NCI-H2081 (cell line): Measurements from ENCODE around the gene ERICH6.
"Not testable (repeated sequence)": the region's sequence is repeated elsewhere in the genome, so short reads cannot be mapped to it uniquely, and the experiment has no call there.

Experiments used
- DNase-seq, 2 experiments: peaks; one replicate each; lab custom pipeline; 2025; lab: John Stamatoyannopoulos, UW

Gene ERICH6

DNA sequence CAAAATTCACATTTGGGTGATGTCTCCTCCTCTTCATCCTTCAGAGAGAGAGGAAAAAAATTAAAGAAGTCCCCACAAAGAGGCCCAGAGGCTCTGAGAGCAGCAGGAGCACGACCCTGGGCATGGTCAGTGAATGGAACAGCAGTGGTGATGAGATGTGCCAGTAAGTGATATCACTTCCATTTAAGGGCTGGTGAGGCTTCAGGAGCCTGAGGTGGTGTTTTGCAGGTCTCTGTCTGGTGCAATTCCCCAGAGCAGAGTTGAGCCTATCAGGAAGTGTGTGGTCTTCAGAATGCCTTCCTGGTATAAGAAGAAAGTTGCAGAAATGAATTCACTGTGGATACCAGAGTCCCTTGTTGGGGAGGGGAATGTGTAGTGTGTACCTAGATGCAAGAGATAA lies 21.4 kb downstream of the ERICH6 start:
- DNase-seq: no peak

DNA sequence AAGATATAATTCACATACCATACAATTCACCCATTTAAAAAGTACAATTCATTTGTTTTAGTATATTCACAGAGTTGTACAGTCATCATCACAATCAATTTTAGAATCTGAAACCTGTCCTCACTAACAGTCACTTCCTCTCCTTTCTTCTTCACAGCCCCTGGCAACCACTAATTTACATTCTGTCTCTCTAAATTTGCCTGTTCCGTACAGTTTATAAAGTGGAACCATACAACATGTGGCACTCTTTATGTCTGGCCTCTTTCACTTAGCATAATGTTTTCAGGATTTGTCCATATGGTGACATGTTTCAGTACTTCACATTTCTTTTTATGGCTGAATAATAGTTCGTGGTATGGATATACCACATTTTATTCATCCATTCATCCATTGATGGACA lies 22.7 kb downstream of the ERICH6 start:
- DNase-seq: no peak

DNA sequence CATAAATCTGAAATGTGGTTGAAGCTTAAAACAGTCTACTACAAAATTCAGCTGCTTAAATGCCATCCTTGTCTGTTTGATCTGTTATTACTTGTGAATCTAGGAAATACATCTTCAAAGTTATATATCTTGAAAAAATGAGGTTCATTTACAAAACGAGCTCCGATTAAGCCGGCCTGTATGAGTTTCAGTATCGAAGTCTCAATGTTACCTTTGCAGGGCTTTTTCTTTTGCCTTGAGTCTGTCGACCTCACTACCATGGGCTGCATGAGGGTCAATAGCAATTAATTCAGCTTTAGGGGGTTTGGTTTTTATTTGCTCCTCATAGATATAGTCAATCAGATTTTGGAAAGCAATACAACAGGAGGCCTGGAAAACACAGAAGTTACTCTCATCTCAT lies 23.2 kb downstream of the ERICH6 start:
- DNase-seq: no peak

DNA sequence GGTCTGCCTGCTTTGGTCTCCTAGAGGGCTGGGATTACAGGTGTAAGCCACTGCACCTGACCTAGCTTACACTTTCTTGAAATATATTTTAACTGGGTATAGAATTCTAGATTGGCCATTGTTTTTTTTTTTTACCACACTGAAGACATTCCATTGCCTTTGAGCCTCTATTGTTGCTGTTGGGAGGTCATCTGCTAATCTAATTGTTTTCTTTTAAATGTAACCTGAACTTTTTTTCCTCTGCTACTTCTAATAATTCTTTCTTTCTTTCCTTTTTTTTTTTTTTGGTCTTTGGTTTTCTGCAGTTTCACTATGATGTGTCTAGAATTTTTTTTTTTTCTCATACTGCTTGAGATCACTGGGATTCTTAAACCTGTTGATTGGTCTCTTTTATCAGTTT lies 28.1 kb downstream of the ERICH6 start:
- no peak for DNase-seq

DNA sequence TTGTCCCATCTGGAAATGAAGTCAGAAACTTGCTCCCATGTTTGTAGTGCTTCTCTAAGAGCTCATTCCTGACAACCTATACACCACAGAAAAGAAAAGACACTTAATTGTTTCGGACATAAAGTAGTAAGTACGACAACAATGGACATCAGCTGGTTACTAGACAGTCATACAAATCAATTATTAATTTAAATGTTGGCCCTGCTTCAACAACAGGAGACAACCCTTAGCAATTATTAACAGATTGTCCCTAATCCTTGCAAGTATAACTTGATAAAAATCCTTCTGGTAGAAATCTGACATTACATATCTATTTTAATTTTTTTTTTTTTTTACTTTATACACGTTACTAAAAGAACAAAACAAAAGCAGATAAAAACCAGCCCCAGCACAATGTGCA lies 29.8 kb downstream of the ERICH6 start:
- no peak for DNase-seq

DNA sequence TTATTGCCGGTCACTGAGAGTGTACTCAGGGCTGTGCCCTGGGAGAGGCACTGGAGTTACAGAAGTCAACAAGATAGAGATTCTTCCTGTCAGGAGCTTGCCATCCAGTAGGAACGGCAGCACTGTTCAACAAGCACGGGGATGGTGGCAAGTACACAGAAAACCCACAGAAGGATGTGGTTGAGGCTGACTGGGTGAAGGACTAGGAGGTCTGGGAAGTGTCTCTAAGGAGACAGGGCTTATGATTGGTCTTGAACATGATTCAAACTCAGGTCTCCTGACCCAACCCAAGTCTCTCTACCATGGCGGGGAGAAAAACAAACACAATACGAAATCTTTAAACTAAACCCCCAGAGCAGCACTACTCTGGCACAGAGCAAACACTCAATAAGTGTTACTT lies 37.6 kb downstream of the ERICH6 start:
- no peak for DNase-seq

DNA sequence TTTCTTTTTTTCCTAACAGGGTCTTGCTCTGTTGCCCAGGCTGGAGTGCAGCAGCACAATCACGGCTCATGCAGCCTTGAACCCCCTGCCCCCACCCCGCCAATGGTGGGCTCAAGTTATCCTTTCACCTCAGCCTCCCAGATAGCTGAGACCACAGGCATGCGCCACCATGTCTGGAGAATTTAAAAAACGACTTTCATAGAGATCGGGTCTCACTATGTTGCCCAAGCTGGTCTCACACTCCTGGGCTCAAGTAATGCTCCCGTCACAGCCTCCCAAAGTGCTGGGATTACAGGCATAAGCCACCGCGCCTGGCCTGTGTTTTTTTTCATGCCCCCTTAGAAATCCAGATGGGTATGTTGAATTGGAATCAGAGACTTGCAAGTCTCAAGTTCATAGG lies 40.3 kb downstream of the ERICH6 start:
- no peak for DNase-seq

DNA sequence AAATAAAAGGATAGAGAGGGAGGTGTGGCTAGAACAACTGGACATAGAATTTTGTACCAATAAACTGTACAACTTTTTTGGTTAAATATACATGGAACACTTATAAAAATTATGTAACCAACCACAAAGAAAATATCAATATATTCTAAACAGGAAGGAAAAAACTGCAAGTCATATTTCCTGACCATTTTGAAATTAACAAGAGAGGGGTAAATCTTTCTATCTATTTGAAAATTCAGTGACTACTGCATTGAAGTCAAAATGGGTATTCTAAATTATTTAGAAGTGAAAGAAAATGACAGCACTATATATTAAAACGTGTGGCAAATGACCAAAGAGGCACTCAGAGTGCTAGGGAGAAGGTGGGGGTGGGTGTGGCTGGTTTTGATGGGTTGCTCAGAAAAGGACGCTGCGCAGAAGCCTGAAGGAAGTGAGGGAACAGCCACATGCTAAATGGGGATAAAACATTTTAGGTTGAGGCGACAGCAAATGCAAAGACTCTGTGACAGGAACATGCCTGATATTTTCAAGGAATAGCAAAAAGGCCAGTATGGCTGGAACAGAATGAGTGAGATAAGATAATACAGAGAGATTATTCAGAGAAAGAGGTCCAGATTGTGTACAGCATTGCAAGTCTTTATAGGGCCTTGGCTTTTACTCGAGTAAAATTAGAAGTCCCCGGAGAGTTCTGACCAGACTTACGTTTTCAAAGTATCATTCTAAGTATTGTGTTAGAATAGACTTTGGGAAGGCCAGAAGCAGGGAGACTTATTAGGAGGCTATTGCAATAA lies 41.1 kb downstream of the ERICH6 start:
- DNase-seq: no peak

DNA sequence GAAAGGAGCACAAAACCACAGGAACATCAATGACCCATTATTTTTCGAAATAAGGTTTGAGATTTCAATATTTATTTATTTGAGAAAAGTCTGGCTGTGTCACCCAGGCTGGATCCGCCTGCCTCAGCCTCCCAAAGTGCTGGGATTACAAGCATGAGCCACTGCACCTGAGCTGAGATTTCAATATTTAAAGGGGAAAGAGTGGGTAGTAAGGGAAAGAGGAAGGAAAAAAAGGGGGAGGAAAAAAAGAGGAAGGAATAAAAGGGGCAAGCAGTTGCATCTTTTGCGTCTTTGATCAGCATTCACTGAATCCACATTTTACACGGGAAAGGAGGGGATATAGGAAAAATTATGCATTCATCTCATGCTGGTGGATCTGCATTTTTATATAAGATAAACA lies 47.4 kb downstream of the ERICH6 start:
- no peak for DNase-seq

DNA sequence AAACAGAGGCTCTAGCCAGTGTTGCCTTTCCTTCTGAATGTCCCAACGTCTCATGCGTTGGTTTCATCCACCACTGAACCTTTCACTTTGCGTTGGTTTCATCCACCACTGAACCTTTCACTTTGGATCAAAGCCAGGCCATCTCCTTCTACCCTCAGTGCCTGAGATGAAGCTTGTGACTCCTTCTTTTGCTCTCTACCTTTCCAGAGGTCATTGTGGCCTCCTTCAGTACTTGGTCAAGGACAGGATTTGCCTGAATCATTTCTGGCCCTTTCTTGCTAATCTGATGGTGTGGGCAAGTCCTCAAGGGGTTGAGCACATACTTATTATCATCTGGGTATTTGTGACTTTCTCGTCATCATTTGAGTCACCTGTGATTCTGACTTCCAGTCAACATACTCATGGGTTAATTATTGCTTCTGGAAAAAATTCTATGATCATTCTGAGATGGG lies 50.6 kb downstream of the ERICH6 start:
- no peak for DNase-seq

DNA sequence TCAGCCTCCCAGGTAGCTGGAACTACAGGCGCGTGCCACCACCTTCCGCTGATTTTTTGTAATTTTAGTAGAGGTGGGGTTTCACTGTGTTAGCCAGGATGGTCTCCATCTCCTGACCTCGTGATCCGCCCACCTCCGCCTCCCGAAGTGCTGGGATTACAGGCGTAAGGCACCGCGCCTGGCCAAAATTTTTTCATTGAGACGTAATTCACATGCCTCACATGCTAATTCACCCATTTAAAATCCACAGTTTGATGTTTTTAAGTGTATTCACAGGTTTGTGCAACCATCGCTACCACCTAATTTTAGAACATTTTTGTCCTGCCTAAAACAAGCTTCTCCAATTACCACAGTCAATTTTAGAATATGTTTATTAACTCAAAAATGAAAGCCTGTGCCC lies 63.5 kb downstream of the ERICH6 start:
- DNase-seq: no peak

DNA sequence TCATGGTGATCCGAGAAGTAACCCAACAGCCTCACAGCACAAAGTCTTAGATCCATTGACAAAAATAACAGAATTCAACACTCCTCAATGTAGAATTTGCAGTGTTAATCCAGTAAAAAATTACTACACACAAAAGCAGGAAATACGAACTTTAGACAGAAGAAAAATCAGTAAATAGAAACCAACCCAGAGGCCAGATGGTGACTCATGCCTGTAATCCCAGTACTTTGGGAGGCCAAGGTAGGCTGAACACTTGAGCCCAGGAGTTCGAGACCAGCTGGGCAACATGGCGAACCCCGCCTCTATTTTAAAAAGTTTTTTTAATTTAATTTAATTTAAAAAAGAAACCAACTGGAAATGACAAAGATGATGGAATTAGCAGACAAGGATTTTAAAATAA lies 64.5 kb downstream of the ERICH6 start:
- DNase-seq: no peak

DNA sequence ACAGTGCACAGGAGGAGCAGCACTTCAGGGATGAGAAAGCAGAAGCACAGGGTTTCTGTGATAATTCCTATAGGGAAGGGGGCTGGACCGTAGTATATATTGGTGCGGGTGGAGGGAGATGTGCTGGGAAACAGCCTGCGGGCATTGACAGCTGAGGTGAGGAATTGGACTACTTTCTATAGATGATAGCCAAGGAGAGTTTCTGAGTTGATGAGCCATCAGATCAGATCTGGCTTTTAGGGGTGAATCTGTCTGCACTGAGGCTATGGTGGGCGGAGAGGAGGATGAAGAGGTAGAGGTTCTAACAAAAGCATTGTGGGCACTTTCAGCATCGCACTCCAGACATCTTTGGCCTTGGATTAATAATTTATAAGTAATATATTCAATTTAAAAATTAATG lies 67.5 kb downstream of the ERICH6 start:
- no peak for DNase-seq

DNA sequence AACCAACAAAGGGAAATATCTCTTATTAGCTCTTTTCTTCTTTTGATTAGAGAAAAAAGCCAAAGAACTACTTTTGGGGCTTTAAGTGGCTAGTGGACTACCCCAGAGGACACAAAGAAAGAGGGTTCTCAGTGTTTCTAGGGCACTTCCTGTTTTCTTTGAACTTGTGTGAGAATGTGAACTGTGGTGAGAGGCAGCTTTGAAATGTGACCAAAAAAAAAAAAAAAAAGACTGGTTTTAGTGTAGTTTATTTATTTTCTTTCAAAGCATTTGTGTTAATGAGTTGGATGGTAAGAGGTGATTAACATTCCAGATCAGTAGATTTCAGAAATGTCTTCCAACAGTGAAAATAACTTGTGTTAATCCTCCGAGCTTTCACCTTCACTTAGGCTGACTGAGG lies 68.2 kb downstream of the ERICH6 start:
- DNase-seq: no peak

DNA sequence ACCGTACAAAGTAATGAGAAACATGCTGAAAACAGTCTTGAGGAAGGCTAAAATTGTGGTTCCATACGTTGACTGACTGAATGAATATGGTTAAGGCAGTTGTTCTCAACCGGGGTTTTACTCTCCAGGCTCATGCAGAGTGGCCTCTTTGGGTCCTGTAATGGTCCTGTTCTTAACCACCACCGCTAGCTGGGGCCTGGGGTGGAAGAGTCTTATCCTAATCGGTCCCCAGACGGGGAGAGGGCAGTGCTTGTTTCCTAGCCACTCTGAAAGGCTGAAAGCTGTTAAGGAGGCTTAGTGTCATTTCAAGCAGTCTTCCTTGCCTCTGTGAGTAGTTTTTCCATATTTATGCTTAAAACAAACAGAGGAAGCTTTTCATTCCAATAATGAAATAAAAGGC lies 68.6 kb downstream of the ERICH6 start:
- no peak for DNase-seq

DNA sequence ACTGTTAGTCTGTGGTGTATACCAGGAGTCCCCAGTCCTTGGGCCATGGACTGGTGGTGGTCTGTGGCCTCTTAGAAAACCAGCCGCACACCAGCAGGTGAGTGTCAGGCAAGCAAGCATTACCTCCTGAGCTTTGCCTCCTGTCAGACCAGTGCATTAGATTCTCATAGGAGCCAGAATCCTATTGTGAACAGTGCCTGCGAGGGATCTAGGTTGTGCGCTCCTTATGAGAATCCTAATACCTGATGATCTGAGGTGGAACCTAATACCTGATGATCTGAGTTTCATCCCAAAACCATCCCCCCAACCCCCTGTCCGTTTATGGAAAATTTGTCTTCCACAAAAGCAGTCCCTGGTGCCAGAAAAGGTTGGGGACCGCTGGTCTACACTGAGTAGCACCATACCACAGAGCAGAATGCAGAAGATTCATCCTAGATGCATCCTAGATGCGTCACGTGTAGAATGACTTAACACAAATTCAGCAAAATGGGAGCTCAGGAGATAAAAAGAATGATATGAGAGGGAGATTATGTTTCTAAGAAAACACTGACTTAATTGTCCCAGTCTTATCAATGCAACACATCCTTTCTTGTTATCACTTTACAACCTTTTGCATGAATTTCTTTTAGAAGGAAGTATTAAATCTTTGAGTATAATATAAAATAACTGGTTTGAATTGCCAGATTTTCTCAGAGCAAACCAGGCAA lies 72.1 kb downstream of the ERICH6 start:
- no peak for DNase-seq

DNA sequence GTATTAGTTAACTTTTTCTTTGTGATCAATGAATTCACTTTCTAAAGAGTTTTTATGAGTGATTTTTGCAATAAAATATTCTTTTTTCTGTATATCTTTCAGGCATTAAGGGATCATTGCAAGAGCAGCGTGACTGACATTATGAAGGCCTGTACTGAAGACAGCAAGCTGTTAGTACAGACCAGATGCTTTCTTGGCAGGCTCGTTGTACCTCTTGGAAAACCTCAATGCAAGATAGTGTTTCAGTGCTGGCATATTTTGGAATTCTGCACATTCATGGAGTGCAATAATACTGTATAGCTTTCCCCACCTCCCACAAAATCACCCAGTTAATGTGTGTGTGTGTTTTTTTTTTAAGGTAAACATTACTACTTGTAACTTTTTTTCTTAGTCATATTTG lies 76.2 kb downstream of the ERICH6 start:
- DNase-seq: no peak

DNA sequence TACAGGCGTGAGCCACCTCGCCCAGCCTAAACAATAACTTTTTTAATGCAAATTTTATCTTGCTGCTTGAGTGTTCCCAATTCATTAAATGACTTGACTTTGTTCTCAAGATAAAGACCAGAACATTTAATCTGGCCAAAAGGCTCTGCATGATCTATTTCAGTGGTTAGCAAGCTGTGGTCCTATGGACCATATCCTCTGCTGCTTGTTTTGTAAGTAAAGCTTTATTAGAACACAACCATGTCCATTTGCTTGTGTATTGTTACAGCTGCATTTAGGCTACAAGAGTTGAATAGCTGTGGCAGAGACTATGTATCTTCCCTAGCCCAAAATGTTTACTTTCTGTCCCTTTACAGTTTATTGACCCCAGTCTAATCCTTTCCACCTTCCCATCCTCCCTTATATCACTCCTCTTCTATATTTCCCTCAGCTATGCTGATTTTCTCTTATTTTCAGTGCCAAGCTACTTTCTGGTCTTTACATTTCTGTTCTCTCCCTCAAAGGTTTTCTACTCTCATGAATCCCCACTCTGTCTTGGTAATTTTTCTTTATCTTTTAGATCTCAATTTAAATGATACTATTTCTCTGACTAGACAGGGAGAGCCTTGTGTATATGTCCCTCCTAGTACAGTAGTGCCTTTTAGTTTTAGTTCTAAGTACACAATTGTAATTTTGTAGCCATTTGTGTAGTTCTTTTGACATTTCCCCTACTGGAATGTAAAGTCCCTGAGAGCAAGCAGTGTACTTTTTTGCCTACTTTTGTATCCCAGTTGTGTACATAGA lies 77.4 kb downstream of the ERICH6 start:
- no peak for DNase-seq

DNA sequence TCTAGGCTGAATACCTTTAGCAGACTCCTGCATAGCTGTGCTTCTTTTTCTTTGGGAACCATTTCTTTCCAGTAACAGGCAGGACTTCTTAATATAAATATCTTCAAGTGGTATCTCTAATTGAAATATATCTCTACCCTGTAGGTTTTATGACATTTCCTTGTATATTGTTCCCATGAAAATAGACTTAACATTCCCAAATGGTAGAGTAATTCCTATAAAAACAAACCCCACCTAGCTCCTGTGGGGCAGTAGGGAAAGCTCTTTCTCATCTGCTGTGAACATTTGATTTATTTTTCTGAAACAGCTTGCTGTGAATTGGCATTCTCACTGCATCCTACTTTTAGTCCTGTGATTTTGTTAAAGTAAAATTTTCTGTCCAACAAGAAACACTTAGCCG lies 79.8 kb downstream of the ERICH6 start:
- DNase-seq: no peak

DNA sequence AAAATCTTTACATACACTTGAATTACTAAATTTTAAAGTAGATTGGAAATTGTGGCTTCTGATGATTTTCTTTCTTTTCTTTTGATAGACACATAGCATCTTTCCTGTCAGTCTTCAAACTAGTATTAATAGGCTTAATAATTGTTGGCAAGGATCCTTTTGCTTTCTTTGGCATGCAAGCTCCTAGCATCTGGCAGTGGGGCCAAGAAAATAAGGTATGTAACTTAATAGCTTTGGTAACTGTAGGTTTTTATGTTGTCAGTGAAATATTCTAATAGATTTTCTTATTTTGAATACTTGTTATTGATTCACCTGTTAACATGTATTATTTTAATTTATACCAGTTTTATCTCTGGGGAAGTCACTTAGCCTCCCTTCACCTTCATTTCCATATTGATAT lies 80.8 kb downstream of the ERICH6 start:
- not testable (repeated sequence) for DNase-seq

DNA sequence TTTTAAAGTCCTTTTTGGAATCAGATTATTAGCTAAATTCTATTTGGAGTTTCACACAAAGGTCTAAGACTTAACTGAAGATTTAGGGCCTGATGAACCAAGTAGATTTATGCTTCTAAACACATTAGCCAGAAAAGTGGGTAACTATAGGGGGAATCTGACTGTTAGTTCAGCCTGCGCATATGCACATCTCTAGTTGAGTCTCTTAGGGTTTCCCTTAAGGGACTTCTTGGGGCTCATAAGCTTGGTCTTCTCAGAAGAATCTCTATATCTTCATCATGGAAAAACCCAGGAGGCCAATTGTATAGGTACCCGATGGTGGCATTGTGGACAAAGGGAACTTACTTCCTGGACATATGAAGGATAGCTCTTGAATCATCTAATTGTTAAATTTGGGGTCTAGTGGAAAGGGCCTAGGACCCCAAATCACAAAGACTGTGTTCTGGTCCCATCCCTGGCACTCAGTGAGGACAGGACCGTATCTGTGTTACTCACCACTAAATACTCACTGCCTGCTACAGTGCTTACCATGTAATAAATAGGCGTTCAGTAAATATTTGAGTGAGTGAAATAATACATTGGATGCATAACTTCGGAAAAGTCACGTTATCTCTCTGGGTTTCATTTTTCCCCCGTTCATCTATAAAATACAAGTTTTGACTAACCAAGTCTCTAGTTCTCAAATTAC lies 83.6 kb downstream of the ERICH6 start:
- no peak for DNase-seq

DNA sequence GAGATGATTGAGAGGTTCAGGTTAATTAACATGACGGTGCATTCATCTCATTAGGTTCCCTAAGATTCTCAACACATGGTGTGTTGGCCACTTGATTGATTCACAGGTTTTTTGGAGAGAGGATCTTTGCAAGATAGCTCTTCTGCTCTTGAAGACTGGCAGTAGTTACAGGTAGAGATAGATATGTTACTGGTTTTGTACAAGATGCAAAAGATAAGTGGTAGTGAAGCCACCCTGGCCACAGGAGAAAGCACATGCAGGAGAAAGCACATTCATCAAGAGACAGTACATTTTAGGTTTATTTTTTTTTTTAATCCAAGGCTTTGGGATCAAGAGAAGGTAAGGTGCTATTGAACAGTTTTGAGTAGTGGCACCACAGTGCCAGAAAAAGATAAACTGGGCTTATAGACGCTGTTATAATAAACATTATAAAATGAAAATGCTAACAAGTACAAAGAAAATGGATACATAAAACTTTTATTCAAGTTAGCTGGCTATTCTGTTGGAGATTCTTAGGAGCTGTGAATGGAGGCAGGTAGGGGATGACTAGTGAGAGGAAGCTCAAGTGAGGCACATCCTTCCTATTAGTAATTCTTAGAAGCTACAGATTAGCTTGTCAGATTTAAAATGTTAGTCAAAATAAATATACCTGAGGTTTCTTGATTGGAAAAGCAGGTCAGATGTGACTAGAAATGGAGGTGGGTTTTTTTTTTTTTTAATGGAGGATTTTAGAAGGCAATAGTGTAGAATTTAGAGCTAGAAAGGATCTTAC lies 89.8 kb downstream of the ERICH6 start:
- DNase-seq: no peak
